NAMALWA (cell line): Measurements from ENCODE around the gene FAM186B.
A peak's percentile ranks its signal among the peaks of the same experiment; 100 is the strongest.

Experiments used
- DNase-seq: peaks from one replicate; pipeline ENCODE4 v3.0.0-alpha.2; 2015; ENCODE audit warnings: low spot score

The FAM186B gene

GRCh38 chr12:49567611-49568441 lies 37.6 kb downstream of the FAM186B start, which contains the start of gene MCRS1:
TSS of gene MCRS1 (minus strand) at chr12:49568142. CDS start at chr12:49566731, 1,411 bp downstream.
- peak; percentile 97 for DNase-seq

DNA sequence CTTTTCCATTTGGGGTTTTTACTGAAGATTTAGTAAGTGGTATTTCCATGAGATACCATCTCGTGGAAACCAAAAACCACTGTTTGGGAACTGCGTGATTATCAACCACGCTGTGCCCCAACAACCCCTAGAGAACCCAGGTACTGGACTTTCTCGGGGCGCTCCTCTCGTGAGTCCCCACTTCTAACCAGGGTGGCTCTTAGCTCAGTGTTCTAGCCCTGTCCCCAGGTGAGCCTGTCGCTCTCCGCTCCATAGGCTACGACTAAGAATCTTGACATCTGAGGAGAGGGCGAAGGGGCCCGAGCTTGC lies 38.2 kb downstream of the FAM186B start:
- DNase-seq: no peak

- no peak for DNase-seq
These were observed 39.1 kb downstream of the FAM186B start for GRCh38 chr12:49566361-49566760.

GRCh38 chr12:49565406-49566265 lies 39.8 kb downstream of the FAM186B start:
- no peak for DNase-seq

DNA sequence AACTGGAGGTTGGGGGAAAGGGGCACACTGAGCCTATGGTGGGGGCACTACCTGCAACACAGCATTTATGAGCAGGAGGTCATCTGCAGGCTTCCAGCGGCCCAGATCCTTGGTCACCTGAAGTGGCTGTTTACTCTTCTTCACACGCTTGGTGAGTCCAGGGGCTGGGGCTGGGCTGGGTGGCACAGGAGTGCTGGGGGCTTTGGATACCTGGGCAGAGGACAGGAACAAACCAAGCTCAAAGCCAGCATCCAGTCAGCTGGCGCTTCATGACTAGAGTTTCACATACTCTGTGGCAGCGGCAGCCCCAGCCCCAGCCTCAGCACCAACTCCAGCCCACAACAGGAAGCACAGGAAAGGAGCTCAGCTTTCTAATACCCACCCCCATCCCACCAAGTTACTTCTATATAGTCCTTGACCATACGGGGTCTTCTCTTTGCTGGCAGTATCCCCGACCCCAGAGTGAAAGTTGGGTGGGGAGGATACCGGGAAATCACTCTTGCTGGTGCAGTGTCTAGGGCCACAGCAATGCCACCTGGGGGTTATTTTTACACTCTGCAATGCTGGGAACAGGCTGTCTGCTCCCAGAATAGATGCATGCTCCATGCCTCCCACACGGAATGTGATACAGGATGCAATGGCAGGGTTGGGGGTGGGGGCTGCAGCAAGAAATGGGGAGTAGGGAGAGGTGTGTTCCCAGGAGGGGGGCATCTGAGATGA lies 40.6 kb downstream of the FAM186B start:
- DNase-seq: no peak

GRCh38 chr12:49563951-49564685 lies 41.3 kb downstream of the FAM186B start:
- no peak for DNase-seq

GRCh38 chr12:49562831-49563230 lies 42.6 kb downstream of the FAM186B start:
- no peak for DNase-seq

DNA sequence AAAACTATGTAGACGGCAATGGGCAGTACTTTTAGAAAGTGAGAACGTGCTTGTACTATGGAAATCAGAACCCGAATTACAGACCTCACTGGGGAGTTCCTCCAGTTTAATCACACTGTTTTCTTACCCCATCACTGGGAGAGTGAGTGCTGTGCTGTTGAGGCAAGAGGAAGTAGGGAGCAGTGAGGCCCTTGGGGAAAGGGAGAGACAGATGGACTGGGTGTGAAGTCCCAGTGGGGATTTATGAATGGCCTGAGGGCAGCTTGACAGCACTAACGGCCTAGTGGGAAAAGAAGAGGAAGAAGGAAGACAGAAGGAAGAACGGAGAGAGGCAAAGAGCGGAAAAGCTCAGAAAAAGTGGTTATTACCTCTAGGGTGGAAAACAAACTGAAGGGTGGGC lies 43.2 kb downstream of the FAM186B start:
- DNase-seq: no peak

GRCh38 chr12:49560695-49561094 lies 44.7 kb downstream of the FAM186B start:
- no peak for DNase-seq

GRCh38 chr12:49559011-49559675 lies 46.3 kb downstream of the FAM186B start:
- DNase-seq: no peak

DNA sequence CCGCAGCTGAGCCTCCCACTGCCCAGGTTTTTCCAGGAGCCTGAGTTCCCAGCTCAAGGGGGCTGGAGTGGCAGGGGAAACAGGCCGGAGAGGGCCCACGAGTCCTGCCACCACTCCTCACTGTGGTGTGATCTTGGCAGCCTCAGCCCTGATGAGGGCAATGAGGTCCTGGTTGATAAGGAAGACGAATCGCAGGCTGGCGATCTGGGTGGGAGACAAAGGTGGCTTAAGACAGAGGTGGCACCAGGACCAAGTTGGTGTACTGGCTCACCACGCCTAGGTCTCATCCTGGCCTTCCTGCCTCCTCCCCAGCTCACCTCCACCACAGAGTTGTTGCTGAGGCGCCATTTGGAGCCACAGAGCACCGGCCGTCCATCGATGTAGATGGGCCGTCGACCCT lies 46.9 kb downstream of the FAM186B start:
- no peak for DNase-seq

DNA sequence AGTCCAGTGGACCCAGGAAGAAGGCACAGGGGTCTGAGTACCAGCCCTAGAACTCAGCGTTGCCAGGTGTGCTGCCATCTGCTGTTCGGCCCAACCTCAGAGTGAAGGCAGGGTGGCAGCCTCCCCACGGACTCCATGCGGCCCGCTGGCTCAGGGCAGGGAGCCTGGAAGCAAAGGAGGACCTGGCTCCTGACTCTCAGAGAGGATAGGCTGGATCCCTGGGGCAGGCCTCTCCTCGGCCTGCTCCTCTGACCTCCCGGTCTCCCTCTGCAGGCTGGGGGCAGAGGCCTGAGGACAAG lies 47.6 kb downstream of the FAM186B start:
- no peak for DNase-seq

GRCh38 chr12:49557187-49557916 lies 48.1 kb downstream of the FAM186B start:
- no peak for DNase-seq

- no peak for DNase-seq
These were observed 48.9 kb downstream of the FAM186B start for GRCh38 chr12:49556391-49557186.

- DNase-seq: no peak
These were observed 49.6 kb downstream of the FAM186B start for GRCh38 chr12:49555631-49556390.

- DNase-seq: no peak
These were observed 51.2 kb downstream of the FAM186B start for GRCh38 chr12:49554266-49554665.

- DNase-seq: peak; percentile 78
These were observed 51.8 kb downstream of the FAM186B start for GRCh38 chr12:49553512-49554088.

DNA sequence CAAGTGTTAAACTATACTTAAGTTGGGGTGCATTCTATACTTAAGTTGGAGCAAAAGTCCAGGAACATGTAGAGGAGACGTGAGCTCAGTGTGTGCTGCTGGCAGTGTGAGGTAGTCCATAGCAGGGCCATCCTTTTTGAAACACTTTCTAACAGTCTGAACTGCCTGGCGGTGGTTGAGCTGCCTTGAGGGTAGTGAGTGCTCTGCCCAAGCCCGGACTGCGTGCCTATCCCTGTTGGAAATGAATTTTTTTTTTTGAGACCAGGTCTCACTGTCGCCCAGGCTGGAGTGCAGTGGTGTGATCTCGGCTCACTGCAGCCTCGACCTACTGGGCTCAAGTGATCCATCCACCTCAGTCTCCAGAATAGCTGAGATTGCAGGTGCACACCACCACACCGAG lies 52.5 kb downstream of the FAM186B start:
- no peak for DNase-seq

- DNase-seq: no peak
These were observed 53.0 kb downstream of the FAM186B start for GRCh38 chr12:49552425-49552824.
